GM06990 (cell line): ENCODE results near the gene TAF9.

ENCODE experiments used
- DNase-seq: peaks from one replicate; pipeline ENCODE4 v3.0.0-alpha.2; 2011; ENCODE audit not compliant: insufficient read length; ENCODE audit errors: extremely low read depth
- H3K27me3 ChIP-seq: replicated peaks from 2 replicates; pipeline ENCODE4 v1.6.0; 2011; ENCODE audit warnings: low read length; ENCODE audit not compliant: control insufficient read depth, insufficient read depth
- H3K36me3 ChIP-seq: 2 replicates; pipeline ENCODE4 v1.5.1; 2011; ENCODE audit warnings: low read length; ENCODE audit not compliant: control insufficient read depth, insufficient read depth
- H3K4me3 ChIP-seq: replicated peaks from 2 replicates; pipeline ENCODE4 v1.5.1; 2011; ENCODE audit warnings: low read depth, mild to moderate bottlenecking, control low read depth, low read length
- TF ChIP-seq, protein P1 (sequence below): IDR thresholded peaks from 2 replicates; pipeline ENCODE4 v1.5.1; 2011; ENCODE audit warnings: low read length, control low read depth, mild to moderate bottlenecking, inconsistent platforms; ENCODE audit not compliant: insufficient read depth, poor library complexity, severe bottlenecking

TAF9 gene

DNA sequence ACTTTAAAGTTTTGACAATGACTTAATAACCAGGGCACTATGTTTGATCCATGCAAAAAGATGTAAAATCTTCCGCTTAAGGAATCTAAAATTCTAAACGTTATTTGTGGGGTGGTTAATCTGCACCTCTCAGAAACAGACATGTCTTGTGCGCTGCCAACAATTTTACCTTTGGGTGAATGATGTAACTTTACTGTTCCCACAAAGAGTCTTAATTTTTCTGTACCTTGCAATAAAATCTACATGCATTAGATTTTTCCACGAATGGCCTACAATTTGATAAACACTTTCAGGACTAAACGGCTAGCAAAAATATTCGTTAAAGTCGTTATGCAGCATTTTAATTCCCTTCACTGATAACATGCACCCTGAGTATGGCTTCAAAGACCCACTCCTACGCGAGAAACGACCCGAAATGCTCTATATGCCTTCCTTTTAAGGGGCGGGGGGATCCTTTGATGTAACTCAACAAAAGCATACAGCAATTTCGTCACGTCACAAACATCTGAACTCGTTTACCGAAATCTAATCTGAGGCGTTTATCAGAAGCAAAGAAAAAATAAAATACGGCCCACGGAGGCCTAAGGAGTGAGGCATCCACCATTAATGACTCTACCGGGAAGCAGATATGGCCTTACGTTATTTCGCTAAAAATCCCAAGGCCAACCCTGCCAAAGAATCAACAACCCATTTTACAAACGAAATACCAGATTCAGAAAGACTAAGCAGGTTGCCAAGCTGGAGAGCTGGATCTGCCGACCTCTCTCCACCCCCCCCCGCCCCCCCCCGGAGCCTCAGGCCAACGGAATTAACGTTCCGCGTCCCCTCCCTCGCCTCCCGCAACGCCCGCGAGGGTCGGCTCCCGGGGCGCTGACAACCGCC, 621 bp downstream of the TAF9 start:
- TF ChIP-seq, protein P1, sequence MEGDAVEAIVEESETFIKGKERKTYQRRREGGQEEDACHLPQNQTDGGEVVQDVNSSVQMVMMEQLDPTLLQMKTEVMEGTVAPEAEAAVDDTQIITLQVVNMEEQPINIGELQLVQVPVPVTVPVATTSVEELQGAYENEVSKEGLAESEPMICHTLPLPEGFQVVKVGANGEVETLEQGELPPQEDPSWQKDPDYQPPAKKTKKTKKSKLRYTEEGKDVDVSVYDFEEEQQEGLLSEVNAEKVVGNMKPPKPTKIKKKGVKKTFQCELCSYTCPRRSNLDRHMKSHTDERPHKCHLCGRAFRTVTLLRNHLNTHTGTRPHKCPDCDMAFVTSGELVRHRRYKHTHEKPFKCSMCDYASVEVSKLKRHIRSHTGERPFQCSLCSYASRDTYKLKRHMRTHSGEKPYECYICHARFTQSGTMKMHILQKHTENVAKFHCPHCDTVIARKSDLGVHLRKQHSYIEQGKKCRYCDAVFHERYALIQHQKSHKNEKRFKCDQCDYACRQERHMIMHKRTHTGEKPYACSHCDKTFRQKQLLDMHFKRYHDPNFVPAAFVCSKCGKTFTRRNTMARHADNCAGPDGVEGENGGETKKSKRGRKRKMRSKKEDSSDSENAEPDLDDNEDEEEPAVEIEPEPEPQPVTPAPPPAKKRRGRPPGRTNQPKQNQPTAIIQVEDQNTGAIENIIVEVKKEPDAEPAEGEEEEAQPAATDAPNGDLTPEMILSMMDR: no peak
- peak overlapping the region; percentile 82 for H3K4me3 ChIP-seq
- H3K27me3 ChIP-seq: no peaks in the 10 kb centered on the region
- peaks cover 3% of the 10 kb centered on the region for H3K36me3 ChIP-seq
- DNase-seq: no peak

DNA sequence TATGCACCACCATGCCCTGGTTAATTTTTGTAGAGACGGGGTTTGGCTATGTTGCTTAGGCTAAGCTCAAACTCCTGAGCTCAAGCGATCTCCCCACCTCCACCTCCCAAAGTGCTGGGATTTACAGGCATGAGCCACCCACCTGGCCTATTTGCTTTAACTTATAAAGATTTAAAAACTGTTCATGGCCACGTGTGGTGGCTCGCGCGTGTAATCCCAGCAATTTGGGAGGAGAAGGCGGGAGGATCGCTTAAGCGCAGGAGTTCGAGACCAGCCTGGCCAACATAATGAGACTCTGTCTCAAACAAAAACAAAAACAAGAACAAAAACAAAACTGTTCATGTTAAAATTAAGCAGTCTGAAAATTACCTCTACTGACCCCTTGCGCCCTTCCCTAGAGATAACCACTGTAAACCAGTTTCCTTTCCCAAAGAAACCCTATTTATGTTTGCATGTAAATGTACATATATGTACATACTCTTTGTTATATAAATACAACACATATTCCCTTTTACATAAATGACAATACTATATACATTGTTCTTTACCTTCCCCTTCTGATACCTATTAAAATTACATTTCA, 1.5 kb downstream of the TAF9 start:
- TF ChIP-seq, protein P1: peak; percentile 41
- Histone ChIP-seq H3K4me3 (peak overlapping the region; percentile 82), H3K27me3 (no peaks in the 10 kb centered on the region), H3K36me3 (peaks cover 5% of the 10 kb centered on the region)
- no peak for DNase-seq

DNA sequence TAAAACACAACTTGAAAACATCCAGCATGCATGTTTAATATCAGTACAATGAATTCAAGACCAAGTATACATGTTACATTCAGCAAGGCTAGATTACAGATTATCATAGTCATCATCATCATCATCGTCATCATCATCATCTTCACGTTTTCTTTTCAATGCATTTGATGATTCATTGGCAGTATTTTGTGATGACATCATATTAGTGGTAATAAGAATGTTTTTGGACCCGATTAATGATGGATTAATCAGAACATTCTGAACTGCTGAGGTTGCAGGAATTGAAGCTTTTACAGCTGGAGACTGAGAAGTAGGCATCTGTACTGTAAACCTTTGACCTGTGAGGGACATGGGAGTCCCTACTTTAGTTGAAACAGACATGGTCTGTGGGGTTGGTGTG, 4.5 kb downstream of the TAF9 start:
- TF ChIP-seq, protein P1: no peak
- H3K36me3 ChIP-seq: peaks cover 7% of the 10 kb centered on the region
- no peak for DNase-seq

DNA sequence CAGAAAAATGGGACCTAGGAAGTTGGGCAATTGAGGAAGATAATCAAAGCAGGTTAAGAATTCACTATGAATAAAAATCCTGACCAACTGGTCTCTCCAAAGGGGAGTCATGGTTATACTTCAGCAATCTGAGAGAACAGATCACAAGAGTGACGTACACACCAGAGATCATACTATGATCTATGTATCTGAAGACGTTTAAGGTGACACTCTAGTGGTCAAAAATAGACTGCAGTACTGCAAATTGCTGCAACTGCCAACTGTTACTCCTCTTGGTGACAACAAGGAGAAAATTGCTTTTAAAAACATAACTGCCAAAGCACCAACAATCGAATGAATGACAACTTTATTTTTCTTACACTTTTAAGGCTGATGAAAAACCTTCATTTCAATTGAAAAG, 4.9 kb downstream of the TAF9 start:
- no peak for DNase-seq
- H3K4me3 ChIP-seq: no peak overlapping the region
- TF ChIP-seq, protein P1: peak; percentile 39
- H3K36me3 ChIP-seq: peaks cover 7% of the 10 kb centered on the region
- H3K27me3 ChIP-seq: no peaks in the 10 kb centered on the region

More for the DNA sequence above, 4.5 kb downstream of the TAF9 start:
- Histone ChIP-seq H3K27me3 (no peaks in the 10 kb centered on the region), H3K4me3 (no peak overlapping the region)

DNA sequence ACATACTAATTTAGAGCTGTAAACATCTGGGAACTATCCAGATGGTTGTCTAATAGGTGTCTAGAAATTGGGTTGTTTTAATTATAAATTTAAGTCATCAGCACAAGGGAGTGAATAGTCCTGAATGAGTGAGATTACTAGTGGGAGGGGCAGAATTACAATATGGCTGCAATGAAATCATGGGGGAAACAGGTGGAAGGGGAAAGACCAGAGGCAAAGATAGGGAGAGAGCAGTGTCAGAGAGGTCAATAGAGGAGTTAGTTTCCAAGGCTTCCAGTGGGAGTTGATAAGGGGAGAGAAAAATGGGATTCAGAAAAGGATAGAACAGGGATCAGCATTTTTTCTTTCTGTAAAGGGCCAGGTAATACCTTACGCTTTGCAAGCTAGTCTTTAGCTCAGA, 8.9 kb downstream of the TAF9 start:
- Histone ChIP-seq H3K36me3 (peaks cover 9% of the 10 kb centered on the region), H3K27me3 (no peaks in the 10 kb centered on the region), H3K4me3 (no peak overlapping the region)
- TF ChIP-seq, protein P1: no peak
- DNase-seq: no peak
